ENCODE data around the gene MRPL46.

MRPL46 gene

GRCh38 chr15:88467935-88468528 lies 844 bp upstream of the MRPL46 start:
- Histone ChIP-seq H2AFZ (ENCODE audit: low read depth, low read length) (peak overlapping the region; percentile 64), H3K36me3 (ENCODE audit: insufficient read depth, low read length) (peaks cover 51% of the 10 kb centered on the region), H3K79me2 (ENCODE audit: insufficient read depth, low read length) (peaks cover 49% of the 10 kb centered on the region)

DNA sequence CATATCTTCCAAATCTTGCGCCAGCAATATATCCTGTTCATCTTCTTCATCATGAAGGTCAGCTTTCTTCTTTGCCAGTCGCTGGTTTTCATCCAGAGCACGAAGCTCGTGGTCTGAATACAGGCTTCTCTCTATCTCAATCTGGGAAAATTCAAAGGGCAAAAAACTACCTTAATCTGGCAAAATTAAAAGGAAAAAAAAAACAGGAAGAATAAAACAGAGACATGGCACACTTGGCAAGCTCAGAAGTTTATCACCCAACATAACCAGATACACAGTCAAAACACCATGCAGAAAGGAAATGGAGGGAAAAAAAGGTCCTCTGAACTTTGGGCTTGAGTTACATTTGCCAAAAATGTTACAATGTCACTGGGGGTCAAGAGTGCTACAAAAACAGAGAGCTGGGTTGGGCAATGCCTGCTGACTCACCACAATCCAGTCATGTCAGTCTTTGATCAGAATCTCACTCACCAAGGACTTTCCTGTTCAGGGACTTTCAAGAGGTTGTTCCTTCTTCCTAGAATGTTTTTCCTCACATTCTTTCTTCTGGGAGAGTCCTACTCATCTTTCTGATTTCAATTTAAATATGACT lies 1.5 kb downstream of the MRPL46 start:
- H2AFZ ChIP-seq (ENCODE audit: low read depth, low read length): no peak overlapping the region
- ATAC-seq (ENCODE audit: insufficient read depth, low read depth): no peak
- H3K9me3 ChIP-seq (ENCODE audit: insufficient read depth, low read length, severe bottlenecking): no peaks in the 10 kb centered on the region
- TF ChIP-seq CTCF (IDR thresholded peaks at IDR 0.05; ENCODE audit: borderline replicate concordance, extremely low read depth, low read length, poor library complexity, severe bottlenecking): no peak
- no peak for TF ChIP-seq EZH2 (IDR thresholded peaks at IDR 0.05; ENCODE audit: borderline replicate concordance, low read depth, low read length, severe bottlenecking)
- H3K36me3 ChIP-seq (ENCODE audit: insufficient read depth, low read length): peaks cover 60% of the 10 kb centered on the region
- peak overlapping the region; percentile 91 for H3K4me2 ChIP-seq (ENCODE audit: insufficient read depth, low read length)
- peaks cover 34% of the 10 kb centered on the region for H3K4me1 ChIP-seq (ENCODE audit: insufficient read depth, low read length)
- H4K20me1 ChIP-seq (ENCODE audit: insufficient read depth, low read length): 0 out of 2 replicates have a peak, but pooled peaks cover 2% of the 10 kb centered on the region
- peak overlapping the region; percentile 81 for H3K9ac ChIP-seq (ENCODE audit: low read depth, low read length)
- peak overlapping the region; percentile 91 to 97; a peak in 1 of 4 replicates for H3K4me3 ChIP-seq (ENCODE audit: low read depth in 1 of 2, low read length in 2 of 2)
- H3K27ac ChIP-seq (ENCODE audit: low read length): no peak overlapping the region
- no peaks in the 10 kb centered on the region for H3K27me3 ChIP-seq (ENCODE audit: insufficient read depth, low read length, poor library complexity)
- no peak for DNase-seq
- H3K79me2 ChIP-seq (ENCODE audit: insufficient read depth, low read length): peaks cover 46% of the 10 kb centered on the region

More at GRCh38 chr15:88467935-88468528, 844 bp upstream of the MRPL46 start:
- Histone ChIP-seq H3K4me2 (ENCODE audit: insufficient read depth, low read length) (peak overlapping the region; percentile 91), H3K4me1 (ENCODE audit: insufficient read depth, low read length) (peaks cover 34% of the 10 kb centered on the region), H3K27ac (ENCODE audit: low read length) (peak overlapping the region; percentile 98), H3K9me3 (ENCODE audit: insufficient read depth, low read length, severe bottlenecking) (no peaks in the 10 kb centered on the region), H4K20me1 (ENCODE audit: insufficient read depth, low read length) (0 out of 2 replicates have a peak, but pooled peaks cover 2% of the 10 kb centered on the region), H3K27me3 (ENCODE audit: insufficient read depth, low read length, poor library complexity) (no peaks in the 10 kb centered on the region), H3K4me3 (ENCODE audit: low read depth in 1 of 2, low read length in 2 of 2) (peak overlapping the region; percentile 91 to 97), H3K9ac (ENCODE audit: low read depth, low read length) (peak overlapping the region; percentile 81)
- peak; percentile 33 for DNase-seq
- no peak; the same call in 2 of the 3 replicates for ATAC-seq (ENCODE audit: insufficient read depth, low read depth)
- TF ChIP-seq EZH2 (IDR thresholded peaks at IDR 0.05; ENCODE audit: borderline replicate concordance, low read depth, low read length, severe bottlenecking): no peak
- peak; percentile 56 for TF ChIP-seq CTCF (IDR thresholded peaks at IDR 0.05; ENCODE audit: borderline replicate concordance, extremely low read depth, low read length, poor library complexity, severe bottlenecking)

DNA sequence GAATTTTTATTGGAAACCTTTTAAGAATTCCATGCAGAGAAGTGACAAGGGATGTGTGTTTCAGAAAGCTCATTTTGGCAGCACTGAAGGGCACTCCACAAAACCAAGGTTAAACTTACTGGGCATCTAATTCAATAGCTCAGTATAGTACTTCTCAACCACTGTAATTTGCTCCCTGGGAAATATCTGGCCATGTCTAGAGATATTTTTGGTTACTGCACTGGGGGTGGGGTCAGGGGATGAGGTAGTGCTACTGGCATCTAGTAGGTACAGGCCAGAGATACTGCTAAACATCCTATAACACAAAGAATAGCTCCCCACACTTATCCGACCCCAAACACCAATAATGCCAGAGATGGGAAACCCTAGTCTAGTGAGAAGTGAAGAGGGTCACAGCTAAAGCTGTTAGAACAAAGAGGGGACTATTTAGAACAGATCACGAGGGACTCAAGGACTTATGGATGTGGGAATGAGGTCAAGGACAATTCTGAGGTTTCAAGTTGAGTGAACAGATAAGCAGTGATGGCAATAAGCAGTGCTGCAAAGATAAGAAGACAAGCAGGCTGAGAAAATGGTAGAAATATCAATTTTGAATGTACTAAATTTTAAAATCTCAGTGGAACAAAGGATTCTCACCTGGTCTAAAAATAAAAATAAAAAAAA lies 3.2 kb downstream of the MRPL46 start:
- Histone ChIP-seq H3K79me2 (ENCODE audit: insufficient read depth, low read length) (peaks cover 42% of the 10 kb centered on the region), H3K4me1 (ENCODE audit: insufficient read depth, low read length) (peaks cover 27% of the 10 kb centered on the region), H3K9me3 (ENCODE audit: insufficient read depth, low read length, severe bottlenecking) (no peaks in the 10 kb centered on the region), H3K9ac (ENCODE audit: low read depth, low read length) (no peak overlapping the region), H3K4me2 (ENCODE audit: insufficient read depth, low read length) (no peak overlapping the region), H3K4me3 (ENCODE audit: low read depth in 1 of 2, low read length in 2 of 2) (no peak overlapping the region), H3K27ac (ENCODE audit: low read length) (no peak overlapping the region), H4K20me1 (ENCODE audit: insufficient read depth, low read length) (0 out of 2 replicates have a peak, but pooled peaks cover 2% of the 10 kb centered on the region), H2AFZ (ENCODE audit: low read depth, low read length) (no peak overlapping the region), H3K27me3 (ENCODE audit: insufficient read depth, low read length, poor library complexity) (no peaks in the 10 kb centered on the region), H3K36me3 (ENCODE audit: insufficient read depth, low read length) (peaks cover 72% of the 10 kb centered on the region)
- no peak for TF ChIP-seq EZH2 (IDR thresholded peaks at IDR 0.05; ENCODE audit: borderline replicate concordance, low read depth, low read length, severe bottlenecking)
- no peak for TF ChIP-seq CTCF (IDR thresholded peaks at IDR 0.05; ENCODE audit: borderline replicate concordance, extremely low read depth, low read length, poor library complexity, severe bottlenecking)
- ATAC-seq (ENCODE audit: insufficient read depth, low read depth) (no peak), DNase-seq (no peak)
